ENCODE data around the gene ELF2.

Gene ELF2

GRCh38 chr4:139137763-139138162 lies 39.3 kb downstream of the ELF2 start (continued):
- TF ChIP-seq BACH2 (CRISPR knock-in tag; IDR thresholded peaks at IDR 0.05; ENCODE audit: borderline replicate concordance) = no peak

GRCh38 chr4:139134403-139134802 lies 42.6 kb downstream of the ELF2 start:
- ATAC-seq = no peak
- TF ChIP-seq SNAI2 (CRISPR knock-in tag; IDR thresholded peaks at IDR 0.05) (no peak), GLIS3 (CRISPR knock-in tag; IDR thresholded peaks at IDR 0.05) (no peak), ZC3H10 (CRISPR knock-in tag; IDR thresholded peaks at IDR 0.05) (no peak), POU6F1 (CRISPR knock-in tag; IDR thresholded peaks at IDR 0.05; ENCODE audit: borderline replicate concordance, low read depth) (no peak), ARNTL (CRISPR knock-in tag; IDR thresholded peaks at IDR 0.05; ENCODE audit: borderline replicate concordance, low read depth) (no peak), ZNF8 (CRISPR knock-in tag; IDR thresholded peaks at IDR 0.05) (no peak), TCF4 (CRISPR knock-in tag; IDR thresholded peaks at IDR 0.05; ENCODE audit: borderline replicate concordance) (no peak), PPARA (CRISPR knock-in tag; IDR thresholded peaks at IDR 0.05; ENCODE audit: borderline replicate concordance) (no peak), BACH2 (CRISPR knock-in tag; IDR thresholded peaks at IDR 0.05; ENCODE audit: borderline replicate concordance) (no peak), ZFP3 (CRISPR knock-in tag; IDR thresholded peaks at IDR 0.05) (no peak), ESRRG (CRISPR knock-in tag; IDR thresholded peaks at IDR 0.05) (no peak), ZNF70 (CRISPR knock-in tag; IDR thresholded peaks at IDR 0.05) (no peak), ZFP30 (CRISPR knock-in tag; IDR thresholded peaks at IDR 0.05) (no peak), RARB (CRISPR knock-in tag; IDR thresholded peaks at IDR 0.05) (no peak), TOX (CRISPR knock-in tag; IDR thresholded peaks at IDR 0.05; ENCODE audit: borderline replicate concordance) (no peak), OSR1 (CRISPR knock-in tag; IDR thresholded peaks at IDR 0.05) (no peak), ISL1 (CRISPR knock-in tag; IDR thresholded peaks at IDR 0.05) (no peak)
- TF ChIP-seq, protein P1, sequence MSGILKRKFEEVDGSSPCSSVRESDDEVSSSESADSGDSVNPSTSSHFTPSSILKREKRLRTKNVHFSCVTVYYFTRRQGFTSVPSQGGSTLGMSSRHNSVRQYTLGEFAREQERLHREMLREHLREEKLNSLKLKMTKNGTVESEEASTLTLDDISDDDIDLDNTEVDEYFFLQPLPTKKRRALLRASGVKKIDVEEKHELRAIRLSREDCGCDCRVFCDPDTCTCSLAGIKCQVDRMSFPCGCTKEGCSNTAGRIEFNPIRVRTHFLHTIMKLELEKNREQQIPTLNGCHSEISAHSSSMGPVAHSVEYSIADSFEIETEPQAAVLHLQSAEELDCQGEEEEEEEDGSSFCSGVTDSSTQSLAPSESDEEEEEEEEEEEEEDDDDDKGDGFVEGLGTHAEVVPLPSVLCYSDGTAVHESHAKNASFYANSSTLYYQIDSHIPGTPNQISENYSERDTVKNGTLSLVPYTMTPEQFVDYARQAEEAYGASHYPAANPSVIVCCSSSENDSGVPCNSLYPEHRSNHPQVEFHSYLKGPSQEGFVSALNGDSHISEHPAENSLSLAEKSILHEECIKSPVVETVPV (CRISPR knock-in tag; IDR thresholded peaks at IDR 0.05) = no peak
- TF ChIP-seq, protein P2, sequence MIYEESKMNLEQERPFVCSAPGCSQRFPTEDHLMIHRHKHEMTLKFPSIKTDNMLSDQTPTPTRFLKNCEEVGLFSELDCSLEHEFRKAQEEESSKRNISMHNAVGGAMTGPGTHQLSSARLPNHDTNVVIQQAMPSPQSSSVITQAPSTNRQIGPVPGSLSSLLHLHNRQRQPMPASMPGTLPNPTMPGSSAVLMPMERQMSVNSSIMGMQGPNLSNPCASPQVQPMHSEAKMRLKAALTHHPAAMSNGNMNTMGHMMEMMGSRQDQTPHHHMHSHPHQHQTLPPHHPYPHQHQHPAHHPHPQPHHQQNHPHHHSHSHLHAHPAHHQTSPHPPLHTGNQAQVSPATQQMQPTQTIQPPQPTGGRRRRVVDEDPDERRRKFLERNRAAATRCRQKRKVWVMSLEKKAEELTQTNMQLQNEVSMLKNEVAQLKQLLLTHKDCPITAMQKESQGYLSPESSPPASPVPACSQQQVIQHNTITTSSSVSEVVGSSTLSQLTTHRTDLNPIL (CRISPR knock-in tag; IDR thresholded peaks at IDR 0.05; ENCODE audit: low read depth) = no peak

GRCh38 chr4:139131209-139131870 lies 45.7 kb downstream of the ELF2 start:
- no peak for ATAC-seq
- TF ChIP-seq ZNF565 (CRISPR knock-in tag; conservative IDR thresholded peaks at IDR 0.05; ENCODE audit: low read depth) (no peak), ZFP30 (CRISPR knock-in tag; IDR thresholded peaks at IDR 0.05) (no peak), BACH2 (CRISPR knock-in tag; IDR thresholded peaks at IDR 0.05; ENCODE audit: borderline replicate concordance) (no peak), ARNTL (CRISPR knock-in tag; IDR thresholded peaks at IDR 0.05; ENCODE audit: borderline replicate concordance, low read depth) (no peak), TSHZ2 (CRISPR knock-in tag; IDR thresholded peaks at IDR 0.05) (no peak), PPARA (CRISPR knock-in tag; IDR thresholded peaks at IDR 0.05; ENCODE audit: borderline replicate concordance) (no peak), ZNF70 (CRISPR knock-in tag; IDR thresholded peaks at IDR 0.05) (no peak), ZC3H10 (CRISPR knock-in tag; IDR thresholded peaks at IDR 0.05) (no peak), GLIS3 (CRISPR knock-in tag; IDR thresholded peaks at IDR 0.05) (no peak), OSR1 (CRISPR knock-in tag; IDR thresholded peaks at IDR 0.05) (no peak), SNAI2 (CRISPR knock-in tag; IDR thresholded peaks at IDR 0.05) (no peak), CSDC2 (CRISPR knock-in tag; IDR thresholded peaks at IDR 0.05) (no peak), ZFP3 (CRISPR knock-in tag; IDR thresholded peaks at IDR 0.05) (no peak), ISL1 (CRISPR knock-in tag; IDR thresholded peaks at IDR 0.05) (no peak), TCF4 (CRISPR knock-in tag; IDR thresholded peaks at IDR 0.05; ENCODE audit: borderline replicate concordance) (no peak)
- TF ChIP-seq, protein P2 (CRISPR knock-in tag; IDR thresholded peaks at IDR 0.05; ENCODE audit: low read depth) = no peak
